ENCODE data around the gene CYS1.

Gene CYS1

DNA sequence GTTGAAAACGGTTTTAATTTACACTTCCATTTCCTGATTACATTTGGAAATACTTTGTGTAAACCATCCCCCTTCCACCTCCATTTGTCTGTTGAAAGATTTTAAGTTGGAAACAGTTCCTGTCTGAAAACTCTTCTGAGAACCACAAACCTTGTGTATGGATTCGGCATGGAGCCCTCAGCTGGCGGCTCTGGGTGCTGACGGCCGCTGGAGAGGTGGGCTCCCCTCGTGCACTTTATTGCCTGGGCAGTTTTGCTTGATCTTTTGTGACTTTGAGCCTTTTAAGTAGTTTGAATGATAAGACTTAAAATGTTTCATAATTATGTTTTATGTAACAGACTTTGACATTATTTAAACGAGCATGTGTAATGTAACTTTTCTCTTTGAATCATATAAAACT lies 25.8 kb downstream of the CYS1 start:
- Histone ChIP-seq H3K4me1 (ENCODE audit: insufficient read depth, low read length) (peaks cover 7% of the 10 kb centered on the region; the same call in 1 of the 2 replicates), H3K27ac (ENCODE audit: low read length) (no peak overlapping the region), H3K9me3 (ENCODE audit: insufficient read depth, low read depth, low read length) (no peaks in the 10 kb centered on the region), H3K9ac (ENCODE audit: low read depth, low read length) (no peak overlapping the region), H3K4me3 (ENCODE audit: low read length) (no peak overlapping the region), H3K27me3 (ENCODE audit: insufficient read depth, low read length) (no peaks in the 10 kb centered on the region), H3K36me3 (ENCODE audit: insufficient read depth, low read depth, low read length) (peaks cover 25% of the 10 kb centered on the region)

DNA sequence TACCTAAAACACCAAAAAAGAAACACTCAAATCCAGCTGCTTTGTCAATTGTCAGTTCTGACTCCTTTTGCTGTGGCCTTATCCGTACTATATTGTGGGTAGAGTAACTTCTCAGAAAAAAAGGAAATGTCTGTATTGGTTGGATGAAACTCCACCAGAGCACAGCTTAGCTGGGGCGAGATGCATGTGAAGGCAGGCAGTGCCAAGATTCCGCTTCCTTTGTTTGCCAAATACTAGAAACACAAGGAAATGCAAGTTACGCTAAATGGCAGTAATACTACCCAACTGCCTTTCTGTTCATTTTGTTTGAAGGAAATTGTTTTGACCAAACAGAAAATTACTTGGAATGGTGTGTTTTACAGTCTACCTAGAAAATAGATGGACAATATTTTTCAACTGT lies 26.9 kb downstream of the CYS1 start:
- Histone ChIP-seq H3K27ac (ENCODE audit: low read length) (no peak overlapping the region), H3K9me3 (ENCODE audit: insufficient read depth, low read depth, low read length) (no peaks in the 10 kb centered on the region), H3K36me3 (ENCODE audit: insufficient read depth, low read depth, low read length) (peaks cover 32% of the 10 kb centered on the region), H3K4me3 (ENCODE audit: low read length) (no peak overlapping the region), H3K27me3 (ENCODE audit: insufficient read depth, low read length) (no peaks in the 10 kb centered on the region), H3K9ac (ENCODE audit: low read depth, low read length) (no peak overlapping the region), H3K4me1 (ENCODE audit: insufficient read depth, low read length) (peaks cover 7% of the 10 kb centered on the region; the same call in 1 of the 2 replicates)

DNA sequence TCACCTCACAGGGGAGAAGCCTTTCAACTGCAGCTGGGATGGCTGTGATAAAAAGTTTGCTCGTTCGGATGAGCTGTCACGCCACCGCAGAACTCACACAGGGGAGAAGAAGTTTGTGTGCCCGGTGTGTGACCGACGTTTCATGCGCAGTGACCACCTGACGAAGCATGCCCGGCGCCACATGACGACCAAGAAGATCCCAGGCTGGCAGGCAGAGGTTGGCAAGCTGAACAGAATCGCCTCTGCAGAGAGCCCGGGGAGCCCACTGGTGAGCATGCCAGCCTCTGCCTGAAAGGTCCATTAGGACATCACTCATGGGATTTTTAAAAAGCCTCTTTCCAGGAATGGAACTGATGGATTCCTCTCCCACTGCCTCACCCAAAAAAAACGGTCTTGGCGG lies 28.0 kb downstream of the CYS1 start:
- Histone ChIP-seq H3K27me3 (ENCODE audit: insufficient read depth, low read length) (no peaks in the 10 kb centered on the region), H3K4me1 (ENCODE audit: insufficient read depth, low read length) (peaks cover 7% of the 10 kb centered on the region; the same call in 1 of the 2 replicates), H3K9me3 (ENCODE audit: insufficient read depth, low read depth, low read length) (no peaks in the 10 kb centered on the region), H3K4me3 (ENCODE audit: low read length) (no peak overlapping the region), H3K9ac (ENCODE audit: low read depth, low read length) (no peak overlapping the region), H3K27ac (ENCODE audit: low read length) (no peak overlapping the region), H3K36me3 (ENCODE audit: insufficient read depth, low read depth, low read length) (peaks cover 40% of the 10 kb centered on the region)

DNA sequence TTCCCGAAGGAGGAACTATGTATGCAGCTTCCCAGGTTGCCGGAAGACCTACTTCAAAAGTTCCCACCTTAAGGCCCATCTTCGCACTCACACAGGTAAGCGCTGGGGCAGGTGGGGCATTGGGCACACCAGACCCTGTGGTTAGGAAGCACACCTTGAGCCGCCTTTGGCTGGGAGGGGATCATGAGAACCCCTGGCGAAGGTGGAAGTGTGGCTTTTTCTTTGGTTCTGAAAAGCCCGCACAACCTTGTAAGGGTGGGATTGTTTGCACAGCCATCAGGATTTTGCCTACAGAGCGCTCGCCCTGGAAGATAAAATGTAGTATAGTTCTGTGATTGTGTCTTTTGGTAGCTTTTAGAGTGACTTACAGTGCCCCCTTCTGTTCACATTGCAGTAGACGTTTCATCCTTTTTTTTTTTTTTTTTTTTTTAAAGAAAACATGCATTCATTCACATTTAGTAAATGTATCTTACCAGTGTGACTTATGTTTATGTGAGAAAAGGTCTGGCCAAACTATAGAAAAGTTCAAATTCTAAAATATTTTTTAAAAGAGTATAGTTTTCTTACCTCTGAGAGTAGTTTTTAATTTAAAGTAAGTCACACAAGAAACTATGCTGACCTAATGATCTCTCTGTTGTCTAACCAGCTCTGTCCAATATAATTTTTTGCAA lies 31.6 kb downstream of the CYS1 start:
- Histone ChIP-seq H3K9me3 (ENCODE audit: insufficient read depth, low read depth, low read length) (no peaks in the 10 kb centered on the region), H3K36me3 (ENCODE audit: insufficient read depth, low read depth, low read length) (peaks cover 33% of the 10 kb centered on the region), H3K4me3 (ENCODE audit: low read length) (no peak overlapping the region), H3K4me1 (ENCODE audit: insufficient read depth, low read length) (no peaks in the 10 kb centered on the region), H3K27me3 (ENCODE audit: insufficient read depth, low read length) (peaks cover 7% of the 10 kb centered on the region; the same call in 1 of the 2 replicates), H3K9ac (ENCODE audit: low read depth, low read length) (no peak overlapping the region), H3K27ac (ENCODE audit: low read length) (no peak overlapping the region)

DNA sequence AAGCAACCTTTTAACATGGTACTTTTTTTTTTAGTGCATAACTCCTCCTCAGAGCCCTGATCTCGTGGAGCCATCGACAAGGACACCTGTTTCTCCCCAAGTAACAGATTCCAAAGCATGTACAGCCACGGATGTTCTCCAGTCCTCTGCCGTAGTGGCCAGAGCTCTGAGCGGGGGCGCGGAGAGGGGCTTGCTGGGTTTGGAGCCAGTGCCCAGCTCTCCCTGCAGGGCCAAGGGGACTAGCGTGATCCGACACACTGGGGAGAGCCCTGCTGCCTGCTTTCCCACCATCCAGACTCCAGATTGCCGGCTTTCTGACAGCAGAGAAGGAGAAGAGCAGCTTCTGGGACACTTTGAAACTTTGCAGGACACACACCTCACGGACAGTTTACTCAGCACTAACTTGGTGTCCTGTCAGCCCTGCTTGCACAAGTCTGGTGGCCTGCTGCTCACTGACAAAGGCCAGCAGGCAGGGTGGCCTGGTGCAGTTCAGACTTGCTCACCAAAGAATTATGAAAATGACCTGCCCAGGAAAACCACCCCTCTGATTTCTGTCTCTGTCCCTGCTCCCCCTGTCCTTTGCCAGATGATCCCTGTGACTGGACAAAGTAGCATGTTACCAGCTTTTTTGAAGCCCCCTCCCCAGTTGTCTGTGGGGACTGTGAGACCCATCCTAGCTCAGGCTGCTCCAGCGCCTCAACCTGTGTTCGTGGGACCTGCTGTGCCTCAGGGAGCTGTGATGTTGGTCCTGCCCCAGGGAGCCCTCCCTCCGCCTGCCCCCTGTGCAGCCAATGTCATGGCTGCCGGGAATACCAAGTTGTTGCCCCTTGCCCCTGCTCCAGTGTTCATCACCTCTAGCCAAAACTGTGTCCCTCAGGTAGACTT lies 32.4 kb downstream of the CYS1 start:
- H3K9me3 ChIP-seq (ENCODE audit: insufficient read depth, low read depth, low read length): no peaks in the 10 kb centered on the region
- no peak overlapping the region for H3K27ac ChIP-seq (ENCODE audit: low read length)
- peaks cover 26% of the 10 kb centered on the region for H3K36me3 ChIP-seq (ENCODE audit: insufficient read depth, low read depth, low read length)
- H3K27me3 ChIP-seq (ENCODE audit: insufficient read depth, low read length): peaks cover 7% of the 10 kb centered on the region; the same call in 1 of the 2 replicates
- no peak overlapping the region for H3K4me3 ChIP-seq (ENCODE audit: low read length)
- H3K4me1 ChIP-seq (ENCODE audit: insufficient read depth, low read length): no peaks in the 10 kb centered on the region
- H3K9ac ChIP-seq (ENCODE audit: low read depth, low read length): no peak overlapping the region

DNA sequence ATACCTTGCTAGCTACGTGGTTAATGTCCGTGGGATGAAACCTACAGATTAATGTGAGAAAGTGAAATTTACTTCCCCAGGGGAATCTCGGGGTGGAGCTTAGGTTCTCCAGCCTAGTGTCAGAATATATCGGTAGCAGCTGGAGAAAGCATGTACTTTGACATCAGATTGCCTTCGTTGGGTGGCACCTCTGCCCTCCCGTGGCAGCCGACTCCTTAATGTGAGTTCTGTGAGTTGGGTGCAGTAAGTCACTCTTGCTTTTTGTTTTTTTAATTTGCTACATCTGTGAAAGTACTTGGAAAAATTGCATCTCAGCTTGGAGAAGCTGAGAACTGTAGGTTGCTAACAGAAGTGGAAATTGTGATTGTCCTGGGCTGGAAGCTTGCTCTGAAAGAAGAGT lies 33.3 kb downstream of the CYS1 start:
- Histone ChIP-seq H3K36me3 (ENCODE audit: insufficient read depth, low read depth, low read length) (peaks cover 19% of the 10 kb centered on the region), H3K9me3 (ENCODE audit: insufficient read depth, low read depth, low read length) (no peaks in the 10 kb centered on the region), H3K27ac (ENCODE audit: low read length) (no peak overlapping the region), H3K4me1 (ENCODE audit: insufficient read depth, low read length) (no peaks in the 10 kb centered on the region; the same call in 1 of the 2 replicates), H3K9ac (ENCODE audit: low read depth, low read length) (no peak overlapping the region), H3K4me3 (ENCODE audit: low read length) (no peak overlapping the region), H3K27me3 (ENCODE audit: insufficient read depth, low read length) (peaks cover 16% of the 10 kb centered on the region)

DNA sequence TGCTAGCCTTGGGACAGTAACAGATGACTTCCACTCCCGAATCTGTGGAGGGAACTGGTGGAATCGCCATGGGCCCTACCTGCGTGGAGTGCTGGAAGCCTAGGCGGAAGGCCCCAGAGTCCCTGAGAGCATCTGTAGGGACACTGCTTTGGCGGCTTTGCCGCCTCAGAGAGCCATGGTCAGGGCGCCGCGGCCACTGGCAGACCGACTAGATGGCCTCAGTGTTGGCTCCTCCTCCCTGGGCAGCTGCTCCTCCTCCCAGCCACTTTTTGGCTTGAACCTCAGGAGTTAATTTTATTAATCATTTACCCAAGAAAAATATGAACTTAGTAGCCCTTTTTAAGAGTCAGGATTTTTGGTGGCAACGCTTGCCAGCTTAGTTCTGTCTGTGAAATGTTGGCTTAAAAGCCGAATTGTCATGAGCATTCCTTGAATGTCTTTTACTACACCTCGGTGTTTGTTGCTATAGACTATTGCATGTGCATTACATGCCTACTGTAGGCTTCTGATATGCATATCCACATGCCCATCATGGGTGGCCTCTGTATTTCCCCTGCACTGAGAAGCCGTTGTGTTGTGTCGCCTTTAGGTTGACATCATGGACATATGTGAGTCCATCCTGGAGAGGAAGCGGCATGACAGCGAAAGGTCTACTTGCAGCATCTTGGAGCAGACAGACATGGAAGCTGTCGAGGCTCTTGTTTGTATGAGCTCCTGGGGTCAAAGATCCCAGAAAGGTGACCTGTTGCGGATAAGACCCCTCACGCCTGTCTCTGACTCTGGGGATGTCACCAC lies 34.5 kb downstream of the CYS1 start:
- H3K9me3 ChIP-seq (ENCODE audit: insufficient read depth, low read depth, low read length): no peaks in the 10 kb centered on the region
- no peaks in the 10 kb centered on the region; the same call in 1 of the 2 replicates for H3K4me1 ChIP-seq (ENCODE audit: insufficient read depth, low read length)
- H3K9ac ChIP-seq (ENCODE audit: low read depth, low read length): no peak overlapping the region
- H3K36me3 ChIP-seq (ENCODE audit: insufficient read depth, low read depth, low read length): peaks cover 18% of the 10 kb centered on the region
- H3K27ac ChIP-seq (ENCODE audit: low read length): no peak overlapping the region
- peaks cover 26% of the 10 kb centered on the region for H3K27me3 ChIP-seq (ENCODE audit: insufficient read depth, low read length)
- H3K4me3 ChIP-seq (ENCODE audit: low read length): no peak overlapping the region

DNA sequence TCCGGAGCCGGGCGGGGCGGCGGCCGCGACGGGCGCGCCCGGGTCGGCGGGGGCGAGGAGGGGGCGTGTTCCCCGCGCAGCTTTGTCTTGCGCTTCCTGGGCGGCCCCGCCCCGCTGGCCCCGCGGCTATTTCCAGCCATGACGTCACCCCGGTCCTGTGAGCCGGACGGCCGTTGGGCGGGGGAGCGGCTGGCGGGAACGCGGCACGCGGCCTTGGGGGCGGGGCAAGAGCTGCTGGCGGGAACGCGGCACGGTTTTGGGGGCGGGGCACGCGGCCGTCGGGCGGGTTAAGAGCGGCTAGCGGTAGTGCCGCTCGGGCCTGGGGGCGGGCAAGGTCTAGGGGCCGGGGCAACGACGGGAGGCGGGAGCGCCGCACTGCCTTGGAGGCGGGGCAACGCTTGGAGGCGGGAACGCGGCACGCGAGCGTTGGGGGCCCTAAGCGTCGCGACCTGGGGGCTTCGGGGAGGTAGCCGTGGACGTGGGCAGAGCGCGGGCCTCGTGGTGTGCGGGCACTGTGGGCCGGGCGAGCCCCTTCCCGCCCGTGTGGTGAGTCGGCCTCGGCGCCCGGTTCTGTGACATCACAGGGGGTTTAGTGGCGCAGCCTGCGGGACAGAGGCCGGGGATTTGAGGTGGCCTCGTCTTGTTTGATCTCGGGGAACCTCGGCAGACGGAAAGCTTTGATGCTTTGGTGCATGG lies 36.2 kb downstream of the CYS1 start:
- no peaks in the 10 kb centered on the region for H3K9me3 ChIP-seq (ENCODE audit: insufficient read depth, low read depth, low read length)
- peak overlapping the region; percentile 45; the same call in 1 of the 2 replicates for H3K4me3 ChIP-seq (ENCODE audit: low read length)
- H3K4me1 ChIP-seq (ENCODE audit: insufficient read depth, low read length): no peaks in the 10 kb centered on the region; the same call in 1 of the 2 replicates
- peaks cover 11% of the 10 kb centered on the region for H3K36me3 ChIP-seq (ENCODE audit: insufficient read depth, low read depth, low read length)
- peaks cover 28% of the 10 kb centered on the region for H3K27me3 ChIP-seq (ENCODE audit: insufficient read depth, low read length)
- no peak overlapping the region for H3K27ac ChIP-seq (ENCODE audit: low read length)
- H3K9ac ChIP-seq (ENCODE audit: low read depth, low read length): no peak overlapping the region

DNA sequence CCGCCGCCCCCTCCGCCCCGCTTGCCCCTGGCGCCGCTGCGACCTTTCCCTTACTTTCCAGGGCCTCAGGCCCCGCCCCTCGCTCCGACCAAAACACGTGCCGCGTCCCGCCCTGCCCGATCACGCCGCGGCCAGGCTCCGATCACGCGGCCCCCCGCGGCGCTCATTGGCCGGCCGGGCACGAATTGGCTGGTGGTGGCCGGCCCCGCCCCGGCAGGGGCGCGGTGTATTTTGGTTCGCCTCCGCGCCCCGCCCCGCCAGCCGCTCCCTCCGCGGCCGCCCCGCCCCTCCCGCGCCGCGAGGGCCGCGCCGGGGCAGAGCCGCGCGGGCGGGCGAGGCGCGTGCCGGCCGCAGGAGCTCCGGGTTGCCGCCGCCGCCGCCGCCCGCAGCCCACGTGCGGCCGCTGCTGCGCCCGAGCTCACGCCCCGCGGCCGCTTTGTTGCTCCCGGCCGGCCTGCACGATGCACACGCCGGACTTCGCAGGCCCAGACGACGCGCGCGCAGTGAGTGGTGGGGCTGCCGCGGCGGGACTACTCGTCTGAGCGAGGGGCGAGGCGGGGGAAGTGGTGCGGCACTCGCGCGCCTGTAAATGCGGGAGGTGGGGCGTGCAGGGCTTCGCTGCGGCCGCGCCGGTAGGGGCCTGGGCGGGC lies 36.8 kb downstream of the CYS1 start, which contains the start of gene KLF11:
KLF11 (plus strand) TSS at position 295 of the 650 bp plus-strand sequence; CDS start at position 462, 167 bp downstream.
- H3K4me1 ChIP-seq (ENCODE audit: insufficient read depth, low read length): no peaks in the 10 kb centered on the region; the same call in 1 of the 2 replicates
- H3K36me3 ChIP-seq (ENCODE audit: insufficient read depth, low read depth, low read length): peaks cover 8% of the 10 kb centered on the region; the same call in 1 of the 2 replicates
- no peak within 1 kb of the TSS for H3K27ac ChIP-seq (ENCODE audit: low read length)
- no peaks in the 10 kb centered on the region for H3K9me3 ChIP-seq (ENCODE audit: insufficient read depth, low read depth, low read length)
- peaks cover 28% of the 10 kb centered on the region for H3K27me3 ChIP-seq (ENCODE audit: insufficient read depth, low read length)
- peak within 1 kb of the TSS; percentile 61; the same call in 1 of the 2 replicates for H3K9ac ChIP-seq (ENCODE audit: low read depth, low read length)
- H3K4me3 ChIP-seq (ENCODE audit: low read length): peak within 1 kb of the TSS; percentile 70

DNA sequence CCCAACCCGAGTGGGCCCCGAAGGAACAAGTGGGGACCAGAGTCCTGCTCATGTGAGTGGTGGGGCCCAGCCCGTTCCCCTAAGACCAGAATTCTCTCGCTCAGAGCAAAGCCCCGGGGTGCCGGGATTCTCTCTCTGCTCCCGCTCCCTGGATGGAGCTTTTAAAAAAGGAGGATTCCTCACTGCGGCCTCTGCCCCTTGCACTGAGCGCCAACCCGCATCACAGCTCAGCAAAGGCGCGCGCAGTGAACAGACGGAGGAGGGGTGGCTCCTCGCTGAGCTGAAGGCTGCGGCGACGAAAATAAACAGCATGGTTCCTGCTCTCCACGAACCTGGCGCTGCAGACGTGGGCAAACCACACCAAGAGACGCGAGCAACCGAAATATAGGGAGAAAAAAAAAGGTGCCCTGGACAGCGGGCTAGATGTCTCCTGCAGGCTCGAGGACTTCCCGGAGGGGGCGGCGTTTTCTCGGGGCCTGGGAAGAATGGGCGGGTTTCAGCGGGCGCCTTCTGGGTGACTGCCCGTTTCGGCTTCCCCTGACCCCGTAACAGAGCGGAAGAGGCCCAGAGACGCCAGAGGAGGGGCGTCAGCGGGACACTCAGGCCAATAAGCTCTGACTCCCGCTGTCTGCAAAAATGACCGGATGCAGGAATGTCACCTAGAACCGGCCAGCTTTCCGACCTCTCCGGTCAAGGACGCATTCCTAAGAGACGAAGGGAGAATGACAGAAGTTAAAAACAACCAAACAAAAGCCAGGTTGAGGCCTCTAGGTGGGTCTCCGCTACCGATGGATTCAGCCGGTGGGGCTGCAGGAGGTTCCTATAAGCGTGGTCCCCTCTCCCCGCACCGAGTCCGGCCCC lies 37.7 kb downstream of the CYS1 start:
- peak overlapping the region; percentile 70 for H3K4me3 ChIP-seq (ENCODE audit: low read length)
- peaks cover 28% of the 10 kb centered on the region for H3K27me3 ChIP-seq (ENCODE audit: insufficient read depth, low read length)
- no peaks in the 10 kb centered on the region; the same call in 1 of the 2 replicates for H3K4me1 ChIP-seq (ENCODE audit: insufficient read depth, low read length)
- no peak overlapping the region for H3K27ac ChIP-seq (ENCODE audit: low read length)
- H3K9me3 ChIP-seq (ENCODE audit: insufficient read depth, low read depth, low read length): no peaks in the 10 kb centered on the region
- H3K36me3 ChIP-seq (ENCODE audit: insufficient read depth, low read depth, low read length): no peaks in the 10 kb centered on the region
- peak overlapping the region; percentile 61; the same call in 1 of the 2 replicates for H3K9ac ChIP-seq (ENCODE audit: low read depth, low read length)

Data from iPS-20b (cell line).